ENCODE results near the gene PTEN.

DNA sequence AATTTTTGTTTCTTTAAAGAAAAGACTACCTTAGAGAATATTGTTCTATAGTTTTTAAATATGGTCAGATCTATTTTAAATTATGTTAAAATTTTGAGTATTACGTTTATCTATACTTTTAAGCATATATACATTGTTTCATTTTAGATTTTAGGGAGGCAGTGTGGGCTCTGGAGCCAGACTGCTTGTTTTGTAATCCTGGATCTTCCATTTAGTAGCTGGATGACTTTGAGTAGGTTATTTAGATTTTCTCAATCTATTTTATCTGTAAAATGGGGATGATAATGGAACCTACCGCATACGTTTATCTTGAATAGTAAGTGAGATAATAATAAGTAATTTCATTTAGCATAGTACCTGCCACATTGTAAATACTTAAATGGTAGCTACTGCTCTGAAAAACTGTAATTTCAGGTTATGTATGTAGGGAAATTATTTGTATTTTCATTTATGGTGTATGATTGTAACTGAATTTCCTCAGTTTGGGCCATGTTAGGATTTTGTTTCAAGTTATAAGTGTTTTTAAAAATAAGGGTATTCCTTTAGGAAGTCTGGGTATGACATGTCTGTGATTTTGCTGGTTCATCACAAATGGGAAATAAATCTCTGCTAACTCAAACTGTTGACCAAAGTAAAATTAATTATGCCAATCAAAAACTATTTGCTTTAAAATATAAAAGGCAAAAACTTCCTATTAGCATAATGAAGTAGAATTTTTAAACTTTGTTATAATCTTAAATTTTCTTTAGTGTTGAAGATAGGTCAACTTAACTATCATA, 6.5 kb downstream of the PTEN start:
- no peak for TF ChIP-seq POLR2A (IDR thresholded peaks at IDR 0.05)
- TF ChIP-seq, protein P1, sequence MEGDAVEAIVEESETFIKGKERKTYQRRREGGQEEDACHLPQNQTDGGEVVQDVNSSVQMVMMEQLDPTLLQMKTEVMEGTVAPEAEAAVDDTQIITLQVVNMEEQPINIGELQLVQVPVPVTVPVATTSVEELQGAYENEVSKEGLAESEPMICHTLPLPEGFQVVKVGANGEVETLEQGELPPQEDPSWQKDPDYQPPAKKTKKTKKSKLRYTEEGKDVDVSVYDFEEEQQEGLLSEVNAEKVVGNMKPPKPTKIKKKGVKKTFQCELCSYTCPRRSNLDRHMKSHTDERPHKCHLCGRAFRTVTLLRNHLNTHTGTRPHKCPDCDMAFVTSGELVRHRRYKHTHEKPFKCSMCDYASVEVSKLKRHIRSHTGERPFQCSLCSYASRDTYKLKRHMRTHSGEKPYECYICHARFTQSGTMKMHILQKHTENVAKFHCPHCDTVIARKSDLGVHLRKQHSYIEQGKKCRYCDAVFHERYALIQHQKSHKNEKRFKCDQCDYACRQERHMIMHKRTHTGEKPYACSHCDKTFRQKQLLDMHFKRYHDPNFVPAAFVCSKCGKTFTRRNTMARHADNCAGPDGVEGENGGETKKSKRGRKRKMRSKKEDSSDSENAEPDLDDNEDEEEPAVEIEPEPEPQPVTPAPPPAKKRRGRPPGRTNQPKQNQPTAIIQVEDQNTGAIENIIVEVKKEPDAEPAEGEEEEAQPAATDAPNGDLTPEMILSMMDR (IDR thresholded peaks at IDR 0.05), result no peak

All from heart left ventricle (tissue), 13 donors.